Lower leg skin (tissue), 4 donors: ENCODE measurements around the gene MUC5AC. TPM values are rescaled to one million over a fixed set of nuclear protein-coding genes. Genes with fewer than 3 reads are reported as not detected.

Source experiments
- DNase-seq, 2 donors: peaks; one replicate each; pipeline ENCODE4 v3.0.0-alpha.2; 2019; ENCODE audit warnings: low spot score in 2 of 2
- H3K4me3 ChIP-seq: fragments of 200-600 bp; sonication (generic); 2 replicates; pipeline ENCODE4 v1.5.1; 2017; ENCODE audit warnings: mild to moderate bottlenecking, low read depth; ENCODE audit not compliant: poor library complexity, severe bottlenecking
- POLR2A ChIP-seq, 2 donors: fragments of 450-650 bp; IDR thresholded peaks; one replicate each; pipeline ENCODE4 v1.6.1; 2016 to 2017; ENCODE audit warnings: antibody characterized with exemption in 2 of 2, mild to moderate bottlenecking in 1 of 2, moderate library complexity in 1 of 2
- WGBS, 2 donors: methylation state at CpG; one replicate each; pipeline ENCODE4 v1.1.5; 2018; 5-methylcytosine and 5-hydroxymethylcytosine counted together
- intact Hi-C: fragments of 100-400 bp; cut with DNase I; formaldehyde crosslinking; loops from one replicate; pipeline ENCODE4 v1.15.0; 2023; ENCODE audit warnings: low total_unique reads
- total RNA-seq, 4 donors: library from RNA; depleted of rRNA; stranded (reverse); fragments of >200 nt; gene quantifications; one replicate each; pipeline ENCODE4 v1.1.0, GENCODE V29; 2016
- TF ChIP-seq, protein P1 (sequence below), 3 donors: fragments of 450-650 bp; IDR thresholded peaks; one replicate each; pipeline ENCODE4 v1.5.1; 2016; ENCODE audit warnings: antibody characterized with exemption in 3 of 3, mild to moderate bottlenecking in 3 of 3, moderate library complexity in 2 of 3

Gene MUC5AC
- total RNA-seq, 4 donors from 2014 or later, result 0.02 to 0.04 (median 0.03) TPM; not detected in 1

DNA sequence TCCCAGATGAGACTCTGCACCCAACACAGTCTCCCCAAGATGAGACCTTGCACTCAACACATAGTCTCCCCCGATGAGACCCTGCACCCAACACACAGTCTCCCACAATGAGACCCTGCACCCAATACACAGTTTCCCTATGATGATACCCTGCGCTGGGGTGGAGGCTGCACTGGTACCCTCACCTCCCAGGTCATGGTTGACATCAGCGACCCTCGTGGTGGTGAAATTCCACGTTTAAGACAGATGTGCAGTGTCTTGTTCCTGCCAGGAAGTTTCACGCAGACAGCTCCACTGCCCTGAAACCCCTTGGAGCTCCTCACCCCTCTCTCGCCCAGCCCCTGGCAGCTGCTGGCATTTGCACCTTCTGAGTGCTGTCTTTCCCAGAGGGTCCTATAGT lies 9.5 kb downstream of the MUC5AC start:
- peak in 1 of 2 donors; percentile 62 for DNase-seq
- no peak for TF ChIP-seq POLR2A (IDR thresholded peaks at IDR 0.05)
- TF ChIP-seq, protein P1, sequence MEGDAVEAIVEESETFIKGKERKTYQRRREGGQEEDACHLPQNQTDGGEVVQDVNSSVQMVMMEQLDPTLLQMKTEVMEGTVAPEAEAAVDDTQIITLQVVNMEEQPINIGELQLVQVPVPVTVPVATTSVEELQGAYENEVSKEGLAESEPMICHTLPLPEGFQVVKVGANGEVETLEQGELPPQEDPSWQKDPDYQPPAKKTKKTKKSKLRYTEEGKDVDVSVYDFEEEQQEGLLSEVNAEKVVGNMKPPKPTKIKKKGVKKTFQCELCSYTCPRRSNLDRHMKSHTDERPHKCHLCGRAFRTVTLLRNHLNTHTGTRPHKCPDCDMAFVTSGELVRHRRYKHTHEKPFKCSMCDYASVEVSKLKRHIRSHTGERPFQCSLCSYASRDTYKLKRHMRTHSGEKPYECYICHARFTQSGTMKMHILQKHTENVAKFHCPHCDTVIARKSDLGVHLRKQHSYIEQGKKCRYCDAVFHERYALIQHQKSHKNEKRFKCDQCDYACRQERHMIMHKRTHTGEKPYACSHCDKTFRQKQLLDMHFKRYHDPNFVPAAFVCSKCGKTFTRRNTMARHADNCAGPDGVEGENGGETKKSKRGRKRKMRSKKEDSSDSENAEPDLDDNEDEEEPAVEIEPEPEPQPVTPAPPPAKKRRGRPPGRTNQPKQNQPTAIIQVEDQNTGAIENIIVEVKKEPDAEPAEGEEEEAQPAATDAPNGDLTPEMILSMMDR (IDR thresholded peaks at IDR 0.05), result no peak
- WGBS, 2 donors, result 70 to 81% methylated on average over 7 of the region's 7 CpGs
- intact Hi-C loops, result no loop called here
- H3K4me3 ChIP-seq, result no peak overlapping the region

DNA sequence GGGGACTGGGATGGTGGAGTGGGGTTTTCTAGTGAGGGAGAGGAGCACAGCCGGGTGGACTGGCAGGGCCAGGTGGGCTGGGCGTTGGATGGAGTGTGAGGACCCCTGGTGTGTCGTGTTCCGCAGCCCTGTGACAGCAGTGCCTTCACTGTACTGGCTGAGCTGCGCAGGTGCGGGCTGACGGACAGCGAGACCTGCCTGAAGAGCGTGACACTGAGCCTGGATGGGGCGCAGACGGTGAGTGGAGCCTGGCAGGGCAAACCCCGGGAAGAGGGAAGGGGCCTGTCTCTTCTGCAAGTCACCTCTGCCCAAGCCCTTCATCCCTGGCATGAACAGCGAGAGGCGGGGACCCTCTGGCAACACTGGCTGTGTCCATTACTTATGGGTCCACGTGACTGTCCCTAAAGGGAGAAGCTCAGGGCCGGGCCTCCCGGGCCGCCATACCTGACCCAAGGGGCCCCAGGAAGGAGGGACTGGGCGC lies 10.0 kb downstream of the MUC5AC start:
- 82% methylated on average over 19 of the region's 19 CpGs for WGBS, 2 donors
- TF ChIP-seq, protein P1 (IDR thresholded peaks at IDR 0.05), result no peak
- no peak for TF ChIP-seq POLR2A (IDR thresholded peaks at IDR 0.05)
- intact Hi-C loops, result no loop called here
- H3K4me3 ChIP-seq, result no peak overlapping the region
- peak in 1 of 2 donors; percentile 76 for DNase-seq

DNA sequence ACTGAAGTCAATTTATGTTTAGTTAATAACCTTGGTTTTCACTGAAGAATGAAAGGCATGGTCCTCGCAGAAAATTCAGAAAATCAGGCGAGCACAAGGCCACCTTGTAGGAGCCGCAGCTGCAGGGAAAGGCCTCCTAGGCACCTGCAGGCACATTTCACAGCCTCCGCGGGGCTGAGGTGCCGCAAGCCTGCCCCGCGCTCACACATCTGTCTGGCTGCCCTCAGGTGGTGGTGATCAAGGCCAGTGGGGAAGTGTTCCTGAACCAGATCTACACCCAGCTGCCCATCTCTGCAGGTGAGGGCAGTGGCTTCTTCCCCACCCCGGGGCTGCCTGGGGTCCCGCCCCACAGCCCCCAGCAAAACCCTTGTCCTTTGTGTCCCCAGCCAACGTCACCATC lies 10.5 kb downstream of the MUC5AC start:
- H3K4me3 ChIP-seq, result no peak overlapping the region
- 85 to 91% methylated on average over 11 of the region's 11 CpGs for WGBS, 2 donors
- intact Hi-C loops, result no loop called here
- TF ChIP-seq, protein P1 (IDR thresholded peaks at IDR 0.05), result no peak
- TF ChIP-seq POLR2A (IDR thresholded peaks at IDR 0.05), result no peak
- DNase-seq, result peak in 1 of 2 donors; percentile 53

DNA sequence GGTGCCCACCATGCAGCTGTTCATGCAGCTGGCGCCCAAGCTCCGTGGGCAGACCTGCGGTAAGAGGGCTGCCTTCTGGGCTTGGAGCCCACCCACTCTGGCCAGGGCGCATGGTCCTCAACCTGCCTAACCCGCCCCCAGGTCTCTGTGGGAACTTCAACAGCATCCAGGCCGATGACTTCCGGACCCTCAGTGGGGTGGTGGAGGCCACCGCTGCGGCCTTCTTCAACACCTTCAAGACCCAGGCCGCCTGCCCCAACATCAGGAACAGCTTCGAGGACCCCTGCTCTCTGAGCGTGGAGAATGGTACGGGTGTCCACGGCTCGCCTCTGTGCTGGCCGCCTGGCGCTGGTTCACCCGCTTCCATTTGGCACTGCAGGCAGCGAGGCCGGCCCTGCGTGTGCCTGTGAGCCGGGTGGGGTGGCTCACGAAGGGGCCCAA lies 11.0 kb downstream of the MUC5AC start:
- intact Hi-C loops, result no loop called here
- H3K4me3 ChIP-seq, result no peak overlapping the region
- peak in 1 of 2 donors; percentile 68 for DNase-seq
- TF ChIP-seq, protein P1 (IDR thresholded peaks at IDR 0.05), result no peak
- TF ChIP-seq POLR2A (IDR thresholded peaks at IDR 0.05), result no peak
- 88 to 96% methylated on average over 23 of the region's 23 CpGs for WGBS, 2 donors

DNA sequence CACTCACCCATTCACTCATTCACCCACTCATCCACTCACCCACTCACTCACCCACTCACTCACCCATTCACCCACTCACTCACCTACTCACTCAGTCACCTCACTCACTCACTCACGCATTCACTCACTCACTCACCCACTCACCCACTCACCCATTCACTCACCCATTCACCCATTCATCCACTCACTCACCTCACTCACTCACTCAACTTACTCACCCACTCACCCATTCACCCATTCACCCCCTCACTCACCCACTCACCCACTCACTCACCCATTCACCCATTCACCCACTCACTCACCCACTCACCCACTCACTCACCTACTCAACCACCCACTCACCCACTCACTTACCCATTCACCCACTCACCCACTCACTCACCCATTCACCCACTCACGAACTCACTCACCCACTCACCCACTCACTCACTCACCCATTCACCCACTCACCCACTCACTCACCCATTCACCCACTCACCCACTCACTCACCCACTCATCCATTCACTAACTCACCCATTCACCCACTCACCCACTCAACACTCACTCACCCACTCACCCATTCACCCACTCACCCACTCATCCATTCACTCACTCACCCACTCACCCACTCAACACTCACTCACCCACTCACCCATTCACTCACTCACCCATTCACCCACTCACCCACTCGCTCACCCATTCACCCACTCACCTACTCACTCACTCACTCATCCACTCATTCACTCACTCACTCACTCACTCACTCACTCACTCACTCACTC lies 13.7 kb downstream of the MUC5AC start:
- H3K4me3 ChIP-seq, result no peak overlapping the region
- DNase-seq, result no peak
- TF ChIP-seq, protein P1 (IDR thresholded peaks at IDR 0.05), result no peak
- intact Hi-C loops, result no loop called here
- 53 to 89% methylated on average over 2 of the region's 3 CpGs for WGBS, 2 donors
